Type B pancreatic cell (in vitro differentiated cells): ENCODE results near the gene GRXCR1. TPM values are rescaled to one million over a fixed set of nuclear protein-coding genes. Genes with fewer than 3 reads are reported as not detected.

ENCODE experiments used
- DNase-seq: peaks from one replicate; pipeline ENCODE4 v3.0.0; 2021; ENCODE audit warnings: mixed read lengths; ENCODE audit not compliant: unreplicated experiment; ENCODE audit errors: extremely low spot score
- H3K27ac Mint-ChIP-seq: 2 replicates; pipeline ENCODE4 v1.8.0; 2021; ENCODE audit warnings: mild to moderate bottlenecking, mixed read lengths
- H3K27me3 Mint-ChIP-seq: 2 replicates; pipeline ENCODE4 v1.8.0; 2021; ENCODE audit warnings: mixed read lengths
- H3K36me3 Mint-ChIP-seq: 2 replicates; pipeline ENCODE4 v1.8.0; 2021; ENCODE audit warnings: mixed read lengths
- H3K4me1 Mint-ChIP-seq: one replicate; pipeline ENCODE4 v1.8.0; 2021; ENCODE audit warnings: mixed read lengths; ENCODE audit not compliant: unreplicated experiment
- H3K4me3 Mint-ChIP-seq: 2 replicates; pipeline ENCODE4 v1.8.0; 2021; ENCODE audit warnings: mild to moderate bottlenecking, mixed read lengths
- H3K9me3 Mint-ChIP-seq: 2 replicates; pipeline ENCODE4 v1.8.0; 2021; ENCODE audit warnings: mixed read lengths
- long read RNA-seq: library from polyadenylated mRNA; unstranded; transcript quantifications from one replicate; pipeline ENCODE4 v2.0.0, GENCODE V29; 2020
- total RNA-seq: library from RNA; stranded (reverse); gene quantifications from 2 replicates; pipeline ENCODE4 v1.2.1, GENCODE V29; 2021; ENCODE audit warnings: low replicate concordance
- TF ChIP-seq, protein P1 (sequence below): fragments of 200-600 bp; sonication (generic); conservative IDR thresholded peaks from 2 replicates; pipeline ENCODE4 v1.5.0; 2021; ENCODE audit warnings: antibody characterized with exemption, mild to moderate bottlenecking

GRXCR1 gene
- not detected in 2 replicates for total RNA-seq
- long read RNA-seq: 0 reads

- H3K27me3 Mint-ChIP-seq: peaks cover 3% of the 10 kb centered on the region
- H3K27ac Mint-ChIP-seq: no peak within 1 kb of the TSS
- TF ChIP-seq, protein P1, sequence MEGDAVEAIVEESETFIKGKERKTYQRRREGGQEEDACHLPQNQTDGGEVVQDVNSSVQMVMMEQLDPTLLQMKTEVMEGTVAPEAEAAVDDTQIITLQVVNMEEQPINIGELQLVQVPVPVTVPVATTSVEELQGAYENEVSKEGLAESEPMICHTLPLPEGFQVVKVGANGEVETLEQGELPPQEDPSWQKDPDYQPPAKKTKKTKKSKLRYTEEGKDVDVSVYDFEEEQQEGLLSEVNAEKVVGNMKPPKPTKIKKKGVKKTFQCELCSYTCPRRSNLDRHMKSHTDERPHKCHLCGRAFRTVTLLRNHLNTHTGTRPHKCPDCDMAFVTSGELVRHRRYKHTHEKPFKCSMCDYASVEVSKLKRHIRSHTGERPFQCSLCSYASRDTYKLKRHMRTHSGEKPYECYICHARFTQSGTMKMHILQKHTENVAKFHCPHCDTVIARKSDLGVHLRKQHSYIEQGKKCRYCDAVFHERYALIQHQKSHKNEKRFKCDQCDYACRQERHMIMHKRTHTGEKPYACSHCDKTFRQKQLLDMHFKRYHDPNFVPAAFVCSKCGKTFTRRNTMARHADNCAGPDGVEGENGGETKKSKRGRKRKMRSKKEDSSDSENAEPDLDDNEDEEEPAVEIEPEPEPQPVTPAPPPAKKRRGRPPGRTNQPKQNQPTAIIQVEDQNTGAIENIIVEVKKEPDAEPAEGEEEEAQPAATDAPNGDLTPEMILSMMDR: no peak
- no peaks in the 10 kb centered on the region for H3K9me3 Mint-ChIP-seq
- H3K4me3 Mint-ChIP-seq: no peak within 1 kb of the TSS
- DNase-seq: no peak
- no peaks in the 10 kb centered on the region for H3K36me3 Mint-ChIP-seq
- no peaks in the 10 kb centered on the region for H3K4me1 Mint-ChIP-seq
These were observed at the start of gene GRXCR1 for GRCh38 chr4:42892413-42892812. TSS of gene GRXCR1 (plus strand) at chr4:42892713. CDS start at chr4:42893267, 554 bp downstream.

- H3K36me3 Mint-ChIP-seq: no peaks in the 10 kb centered on the region
- no peak overlapping the region for H3K4me3 Mint-ChIP-seq
- TF ChIP-seq, protein P1: no peak
- H3K27me3 Mint-ChIP-seq: peaks cover 3% of the 10 kb centered on the region
- no peaks in the 10 kb centered on the region for H3K9me3 Mint-ChIP-seq
- no peaks in the 10 kb centered on the region for H3K4me1 Mint-ChIP-seq
- no peak overlapping the region for H3K27ac Mint-ChIP-seq
- DNase-seq: no peak
These were observed 48.8 kb upstream of the GRXCR1 start for GRCh38 chr4:42843694-42844093.

DNA sequence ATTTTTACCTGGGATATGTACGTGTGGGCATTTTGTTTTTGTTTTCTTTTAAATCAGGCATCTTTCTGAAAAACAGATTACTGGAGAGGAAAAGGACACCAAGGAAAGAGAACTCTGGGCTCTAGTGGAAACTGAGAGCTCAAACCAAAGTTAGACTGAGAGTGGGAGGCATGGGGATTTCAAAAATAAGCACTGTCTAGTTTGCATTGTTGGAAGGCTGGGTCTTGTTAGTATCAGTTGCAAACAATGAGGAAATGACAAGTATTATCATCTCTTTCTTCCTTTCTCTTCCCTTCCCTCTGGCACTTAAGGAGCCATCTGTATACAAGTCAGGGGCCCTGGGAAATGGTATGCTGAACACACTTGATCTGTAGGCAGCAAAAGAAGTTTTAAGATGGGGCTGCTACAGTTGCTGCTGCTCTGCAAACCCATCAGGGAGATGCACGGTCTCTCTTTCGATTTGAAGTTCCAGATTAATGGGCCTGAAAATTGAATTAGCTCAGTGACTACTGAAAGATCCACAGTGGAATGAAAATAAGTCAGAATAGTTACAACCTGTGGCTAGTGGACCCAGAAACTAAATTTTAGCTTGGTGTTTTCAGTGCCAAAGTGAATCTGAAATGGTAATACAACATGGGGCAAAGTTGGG is 48.0 kb upstream of the GRXCR1 start:
- Mint-ChIP-seq H3K27me3 (peaks cover 3% of the 10 kb centered on the region), H3K9me3 (no peaks in the 10 kb centered on the region), H3K36me3 (no peaks in the 10 kb centered on the region), H3K4me3 (no peak overlapping the region), H3K27ac (no peak overlapping the region), H3K4me1 (no peaks in the 10 kb centered on the region)
- TF ChIP-seq, protein P1: no peak
- no peak for DNase-seq

DNA sequence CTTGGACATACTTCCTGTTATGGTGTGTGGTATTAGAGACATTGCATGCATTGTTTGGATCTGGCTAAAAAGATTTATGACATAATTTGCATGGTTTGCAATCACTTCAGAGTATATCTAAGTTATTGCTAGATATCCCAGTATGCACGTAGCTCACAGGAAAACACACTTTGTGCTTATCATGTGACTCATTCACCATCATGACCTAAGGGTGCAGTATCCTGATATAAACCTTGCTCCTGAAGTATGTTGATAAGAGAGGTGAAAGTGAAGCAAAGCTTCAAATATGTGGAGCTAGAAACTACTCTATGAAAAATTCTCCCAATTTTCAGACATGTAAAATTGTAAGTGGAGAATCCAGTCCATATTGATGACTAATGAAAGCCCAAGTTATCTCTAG is 46.9 kb upstream of the GRXCR1 start:
- no peaks in the 10 kb centered on the region for H3K36me3 Mint-ChIP-seq
- TF ChIP-seq, protein P1: no peak
- H3K27me3 Mint-ChIP-seq: peaks cover 3% of the 10 kb centered on the region
- no peak for DNase-seq
- H3K4me3 Mint-ChIP-seq: no peak overlapping the region
- H3K4me1 Mint-ChIP-seq: no peaks in the 10 kb centered on the region
- H3K9me3 Mint-ChIP-seq: no peaks in the 10 kb centered on the region
- no peak overlapping the region for H3K27ac Mint-ChIP-seq

DNA sequence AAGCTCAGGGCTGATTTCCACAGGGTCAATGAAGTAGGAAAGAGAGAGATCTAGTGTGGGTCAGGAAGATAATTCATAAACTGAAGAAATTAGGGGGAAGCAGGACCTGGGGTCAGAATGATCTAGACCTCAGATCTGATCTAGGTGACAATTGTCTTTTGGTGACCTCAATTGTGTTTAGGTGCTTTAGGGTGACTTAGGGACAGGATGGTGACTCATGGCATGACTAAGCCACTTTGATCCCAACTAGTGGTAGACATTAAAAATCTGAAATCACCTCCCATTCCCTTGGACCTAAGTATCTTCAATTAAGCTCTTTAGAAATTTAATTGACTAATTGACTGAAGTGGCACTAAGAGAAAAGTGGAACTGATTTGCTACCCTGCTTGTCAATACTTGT is 36.7 kb upstream of the GRXCR1 start:
- H3K27ac Mint-ChIP-seq: no peak overlapping the region
- H3K36me3 Mint-ChIP-seq: no peaks in the 10 kb centered on the region
- no peak overlapping the region for H3K4me3 Mint-ChIP-seq
- H3K9me3 Mint-ChIP-seq: no peaks in the 10 kb centered on the region
- TF ChIP-seq, protein P1: no peak
- no peak for DNase-seq
- no peaks in the 10 kb centered on the region for H3K27me3 Mint-ChIP-seq
- no peaks in the 10 kb centered on the region for H3K4me1 Mint-ChIP-seq
